PC-3 (cell line): ENCODE measurements around the gene MBNL1. TPM values are rescaled to one million over a fixed set of nuclear protein-coding genes. Genes with fewer than 3 reads are reported as not detected.

ENCODE experiments used
- ATAC-seq: fragments of 200-7000 bp; cut with Tn5 transposase; 2 replicates; pipeline ENCODE4 v1.9.1; 2020; ENCODE audit warnings: mild to moderate bottlenecking, moderate library complexity
- BruUV-seq: library from RNA; stranded (reverse); fragments of 400-500 nt; replicated peaks from 2 replicates; lab custom pipeline; 2021; lab: Mats Ljungman, UMichigan
- CTCF ChIA-PET: fragments of 300-600 bp; sonication (Branson Sonifier 250); formaldehyde crosslinking; loops from one replicate; lab custom pipeline; 2022; ENCODE audit warnings: antibody characterized with exemption; lab: Charles Lee
- POLR2A ChIA-PET: fragments of 300-600 bp; sonication (Branson Sonifier 250); formaldehyde crosslinking; loops from one replicate; lab custom pipeline; 2022; ENCODE audit warnings: antibody characterized with exemption; ENCODE audit not compliant: unreplicated experiment; lab: Charles Lee
- DNase-seq: peaks from one replicate; pipeline ENCODE4 v3.0.0-alpha.2; 2015
- H2AFZ ChIP-seq: fragments of 300-600 bp; sonication (generic); 2 replicates; pipeline ENCODE4 v1.6.0; 2016; ENCODE audit warnings: antibody characterized with exemption, low read length
- H3F3A ChIP-seq: fragments of 300-600 bp; sonication (generic); one replicate; pipeline ENCODE4 v1.6.0; 2017; ENCODE audit warnings: antibody characterized with exemption, low read length, control low read depth, mild to moderate bottlenecking; ENCODE audit not compliant: unreplicated experiment
- H3K27ac ChIP-seq: fragments of 300-600 bp; sonication (generic); 2 replicates; pipeline ENCODE4 v1.5.1; 2016; ENCODE audit warnings: mild to moderate bottlenecking, low read length
- H3K27me3 ChIP-seq: fragments of 300-600 bp; sonication (generic); 2 replicates; pipeline ENCODE4 v1.6.1; 2016; ENCODE audit warnings: low read length, mixed read lengths
- H3K36me3 ChIP-seq: fragments of 300-600 bp; sonication (generic); 2 replicates; pipeline ENCODE4 v1.6.1; 2016; ENCODE audit warnings: low read depth, mixed run types, low read length, mixed read lengths
- H3K4me1 ChIP-seq: fragments of 300-600 bp; sonication (generic); 2 replicates; pipeline ENCODE4 v1.5.1; 2016; ENCODE audit warnings: low read length; ENCODE audit not compliant: insufficient read depth
- H3K4me2 ChIP-seq: fragments of 300-600 bp; sonication (generic); 2 replicates; pipeline ENCODE4 v1.6.0; 2016; ENCODE audit warnings: low read length
- H3K4me3 ChIP-seq: fragments of 300-600 bp; sonication (generic); 2 replicates; pipeline ENCODE4 v1.5.1; 2016; ENCODE audit warnings: mild to moderate bottlenecking, low read length, mixed read lengths
- H3K79me2 ChIP-seq: fragments of 300-600 bp; sonication (generic); 2 replicates; pipeline ENCODE4 v1.6.1; 2017; ENCODE audit warnings: low read length, mixed read lengths
- H3K9ac ChIP-seq: fragments of 300-600 bp; sonication (generic); 2 replicates; pipeline ENCODE4 v1.6.0; 2016; ENCODE audit warnings: mild to moderate bottlenecking, low read length
- H3K9me2 ChIP-seq: fragments of 300-600 bp; sonication (generic); replicated peaks from 2 replicates; pipeline ENCODE4 v1.6.1; 2016; ENCODE audit warnings: mixed run types, low read length, mixed read lengths
- H3K9me3 ChIP-seq: fragments of 300-600 bp; sonication (generic); 2 replicates; pipeline ENCODE4 v1.6.1; 2016; ENCODE audit warnings: low read length, mixed read lengths
- H4K20me1 ChIP-seq: fragments of 300-600 bp; sonication (generic); 2 replicates; pipeline ENCODE4 v1.6.1; 2016; ENCODE audit warnings: low read length, mixed read lengths
- CTCF ChIP-seq: fragments of 300-600 bp; sonication (generic); conservative IDR thresholded peaks from 2 replicates; pipeline ENCODE4 v1.5.1; 2017; ENCODE audit warnings: antibody characterized with exemption, low read depth, mild to moderate bottlenecking, low read length
- EZH2 ChIP-seq: fragments of 300-600 bp; sonication (generic); IDR thresholded peaks from one replicate; pipeline ENCODE4 v1.6.1; 2017; ENCODE audit warnings: antibody characterized with exemption, mild to moderate bottlenecking, low read length; ENCODE audit not compliant: unreplicated experiment
- EZH2phosphoT487 ChIP-seq: fragments of 300-600 bp; sonication (generic); IDR thresholded peaks from 2 replicates; pipeline ENCODE4 v1.6.1; 2018; ENCODE audit warnings: mild to moderate bottlenecking, antibody characterized with exemption, low read length, borderline replicate concordance
- intact Hi-C: fragments of 100-400 bp; cut with micrococcal nuclease; formaldehyde crosslinking; loops from 2 replicates; pipeline ENCODE4 v1.9.0; 2023
- total RNA-seq: library from RNA; depleted of rRNA; stranded (reverse); fragments of >200 nt; gene quantifications from 2 replicates; pipeline ENCODE4 v1.2.3, GENCODE V29; 2014

The MBNL1 gene
- total RNA-seq, 1 experiment from 2014 or later: 161 TPM

GRCh38 chr3:152302521-152303021, 33.8 kb downstream of the MBNL1 start:
- Histone ChIP-seq H3K4me2 (peak overlapping the region; percentile 13; the same call in 1 of the 2 replicates), H3K36me3 (peaks cover 22% of the 10 kb centered on the region), H3K79me2 (peaks cover 94% of the 10 kb centered on the region), H3K27me3 (no peaks in the 10 kb centered on the region), H3K9me2 (no peaks in the 10 kb centered on the region), H3K4me1 (peaks cover 76% of the 10 kb centered on the region), H3K9me3 (no peaks in the 10 kb centered on the region), H3K27ac (peak overlapping the region; percentile 54), H3F3A (peaks cover 7% of the 10 kb centered on the region), H4K20me1 (no peaks in the 10 kb centered on the region), H3K9ac (peak overlapping the region; percentile 11), H3K4me3 (no peak overlapping the region), H2AFZ (no peak overlapping the region)
- POLR2A ChIA-PET: no interaction called here
- intact Hi-C loops: loop anchor here (10.0 kb wide), 1 partner anchor 142 kb away; no protein-coding TSS in a partner anchor
- no TSS peak for BruUV-seq
- no peak for TF ChIP-seq EZH2phosphoT487
- ATAC-seq: peak; percentile 23
- peak; percentile 45 for DNase-seq
- CTCF ChIA-PET: no interaction called here

GRCh38 chr3:152304160-152304559, 35.4 kb downstream of the MBNL1 start:
- Histone ChIP-seq H3K4me2 (no peak overlapping the region), H3K27me3 (no peaks in the 10 kb centered on the region), H2AFZ (no peak overlapping the region), H3K9me3 (no peaks in the 10 kb centered on the region), H3F3A (peaks cover 14% of the 10 kb centered on the region), H3K79me2 (peaks cover 88% of the 10 kb centered on the region), H3K4me3 (no peak overlapping the region), H3K4me1 (peaks cover 74% of the 10 kb centered on the region), H3K27ac (no peak overlapping the region), H3K36me3 (peaks cover 22% of the 10 kb centered on the region), H4K20me1 (no peaks in the 10 kb centered on the region), H3K9ac (no peak overlapping the region), H3K9me2 (no peaks in the 10 kb centered on the region)
- intact Hi-C loops: loop anchor here (10.0 kb wide), 1 partner anchor 141 kb away; no protein-coding TSS in a partner anchor
- no peak for ATAC-seq
- TF ChIP-seq EZH2phosphoT487 (no peak), EZH2 (no peak), CTCF (no peak)
- no peak for DNase-seq
- POLR2A ChIA-PET: no interaction called here
- no TSS peak for BruUV-seq
- CTCF ChIA-PET: no interaction called here

- DNase-seq (peak; percentile 21), ATAC-seq (no peak)
- H3K9me2 ChIP-seq: no peaks in the 10 kb centered on the region
- H3K27ac ChIP-seq: peak overlapping the region; percentile 97; the same call in 1 of the 2 replicates
- H3K36me3 ChIP-seq: peaks cover 14% of the 10 kb centered on the region; the same call in 1 of the 2 replicates
- POLR2A ChIA-PET: interaction anchor here (0.7 kb wide), 1 partner anchor 300 kb away, joined by 3 read pairs; no protein-coding TSS in a partner anchor
- peaks cover 88% of the 10 kb centered on the region for H3K79me2 ChIP-seq
- no peak overlapping the region for H3K4me3 ChIP-seq
- intact Hi-C loops: loop anchor here (10.0 kb wide), 1 partner anchor 140 kb away; no protein-coding TSS in a partner anchor
- H3K9me3 ChIP-seq: no peaks in the 10 kb centered on the region
- H3K9ac ChIP-seq: no peak overlapping the region
- CTCF ChIA-PET: interaction anchor here (0.6 kb wide), 1 partner anchor 24 kb away, joined by 3 read pairs; no protein-coding TSS in a partner anchor
- no peak overlapping the region for H2AFZ ChIP-seq
- H4K20me1 ChIP-seq: no peaks in the 10 kb centered on the region
- H3K4me1 ChIP-seq: peaks cover 76% of the 10 kb centered on the region
- peaks cover 14% of the 10 kb centered on the region for H3F3A ChIP-seq
- no peak overlapping the region for H3K4me2 ChIP-seq
- no peaks in the 10 kb centered on the region for H3K27me3 ChIP-seq
- TF ChIP-seq CTCF: no peak
- no peak for TF ChIP-seq EZH2
- no peak for TF ChIP-seq EZH2phosphoT487
- BruUV-seq: no TSS peak
These were observed 36.3 kb downstream of the MBNL1 start for GRCh38 chr3:152305075-152305474.
